WTC11 (cell line): ENCODE data around the gene METTL15.

Experiments used
- ARID4B ChIP-seq: sonication (generic); formaldehyde crosslinking; IDR thresholded peaks from 2 replicates; pipeline ENCODE4 v1.8.0; 2023; ENCODE audit warnings: missing genetic modification reagents, mild to moderate bottlenecking, borderline replicate concordance
- CREB1 ChIP-seq: sonication (generic); formaldehyde crosslinking; IDR thresholded peaks from 2 replicates; pipeline ENCODE4 v1.8.0; 2023; ENCODE audit warnings: mild to moderate bottlenecking, missing genetic modification reagents
- CTCF ChIP-seq: fragments of 200-600 bp; IDR thresholded peaks from 2 replicates; pipeline ENCODE4 v1.8.0; 2022; ENCODE audit warnings: antibody characterized with exemption
- JUN ChIP-seq: sonication (generic); formaldehyde crosslinking; IDR thresholded peaks from 2 replicates; pipeline ENCODE4 v1.8.0; 2023; ENCODE audit warnings: mild to moderate bottlenecking, missing genetic modification reagents
- TCF7 ChIP-seq: sonication (generic); formaldehyde crosslinking; IDR thresholded peaks from 2 replicates; pipeline ENCODE4 v1.8.0; 2022; ENCODE audit warnings: mild to moderate bottlenecking, low read depth, missing genetic modification reagents, moderate library complexity

GRCh38 chr11:28242596-28242995 lies 134.4 kb downstream of the METTL15 start:
- TF ChIP-seq CREB1 (CRISPR knock-in tag) (no peak), JUN (CRISPR knock-in tag) (no peak), ARID4B (CRISPR knock-in tag) (no peak), CTCF (no peak), TCF7 (CRISPR knock-in tag) (no peak)
